Measurements from ENCODE around the gene MBD6.

MBD6 gene, protein sequence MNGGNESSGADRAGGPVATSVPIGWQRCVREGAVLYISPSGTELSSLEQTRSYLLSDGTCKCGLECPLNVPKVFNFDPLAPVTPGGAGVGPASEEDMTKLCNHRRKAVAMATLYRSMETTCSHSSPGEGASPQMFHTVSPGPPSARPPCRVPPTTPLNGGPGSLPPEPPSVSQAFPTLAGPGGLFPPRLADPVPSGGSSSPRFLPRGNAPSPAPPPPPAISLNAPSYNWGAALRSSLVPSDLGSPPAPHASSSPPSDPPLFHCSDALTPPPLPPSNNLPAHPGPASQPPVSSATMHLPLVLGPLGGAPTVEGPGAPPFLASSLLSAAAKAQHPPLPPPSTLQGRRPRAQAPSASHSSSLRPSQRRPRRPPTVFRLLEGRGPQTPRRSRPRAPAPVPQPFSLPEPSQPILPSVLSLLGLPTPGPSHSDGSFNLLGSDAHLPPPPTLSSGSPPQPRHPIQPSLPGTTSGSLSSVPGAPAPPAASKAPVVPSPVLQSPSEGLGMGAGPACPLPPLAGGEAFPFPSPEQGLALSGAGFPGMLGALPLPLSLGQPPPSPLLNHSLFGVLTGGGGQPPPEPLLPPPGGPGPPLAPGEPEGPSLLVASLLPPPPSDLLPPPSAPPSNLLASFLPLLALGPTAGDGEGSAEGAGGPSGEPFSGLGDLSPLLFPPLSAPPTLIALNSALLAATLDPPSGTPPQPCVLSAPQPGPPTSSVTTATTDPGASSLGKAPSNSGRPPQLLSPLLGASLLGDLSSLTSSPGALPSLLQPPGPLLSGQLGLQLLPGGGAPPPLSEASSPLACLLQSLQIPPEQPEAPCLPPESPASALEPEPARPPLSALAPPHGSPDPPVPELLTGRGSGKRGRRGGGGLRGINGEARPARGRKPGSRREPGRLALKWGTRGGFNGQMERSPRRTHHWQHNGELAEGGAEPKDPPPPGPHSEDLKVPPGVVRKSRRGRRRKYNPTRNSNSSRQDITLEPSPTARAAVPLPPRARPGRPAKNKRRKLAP

DNA sequence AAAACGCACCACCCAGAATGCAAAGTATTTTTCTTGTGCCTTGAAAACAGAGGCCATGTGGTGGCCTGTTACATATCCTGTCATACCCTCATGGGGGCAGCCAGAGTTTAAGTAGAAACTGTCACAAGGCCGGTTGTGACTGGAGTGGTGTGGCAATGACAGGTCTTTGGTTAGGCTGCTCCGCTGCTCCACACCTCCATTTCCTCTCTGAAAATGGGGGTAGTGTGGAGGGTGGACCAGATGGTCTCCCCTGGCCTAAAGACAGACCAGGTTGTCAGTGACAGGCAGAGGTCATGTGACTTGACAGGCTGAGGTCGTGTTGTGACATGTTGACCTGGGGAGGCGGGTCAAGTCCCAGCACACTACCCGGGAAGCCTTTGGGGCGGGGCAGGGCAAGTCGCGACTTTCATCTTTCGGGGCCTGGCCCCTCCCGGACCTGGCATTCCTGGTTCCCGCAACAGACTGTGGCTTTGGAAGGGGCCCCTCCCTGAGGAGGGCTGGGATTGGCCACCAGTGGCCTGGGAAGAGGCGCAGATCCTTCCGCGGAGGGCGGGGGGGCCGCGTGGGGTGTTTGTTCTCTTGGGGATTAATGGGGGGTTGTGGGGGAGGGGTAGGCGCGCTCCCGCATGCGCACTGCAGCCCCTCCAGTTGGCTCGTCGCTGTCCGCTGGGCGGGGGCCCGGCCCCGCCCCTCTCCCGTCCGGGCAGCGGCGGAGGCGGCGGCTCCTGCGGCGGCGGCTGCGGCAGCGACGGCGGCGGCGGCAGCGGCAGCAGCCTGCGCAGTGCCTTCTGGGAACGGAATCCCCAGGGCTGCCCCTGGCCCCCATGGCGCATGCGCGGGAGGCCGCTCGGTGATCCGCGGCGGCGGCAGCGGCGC lies at the start of gene MBD6:
Gene MBD6 (plus strand): TSS at position 814 of the 876 bp plus-strand sequence. CDS start 1,480 bp downstream, outside the sequence.
- DNase-seq, result no peak

- no peak for DNase-seq
Observed at GRCh38 chr12:57473392-57473791, 49.2 kb upstream of the MBD6 start.

DNA sequence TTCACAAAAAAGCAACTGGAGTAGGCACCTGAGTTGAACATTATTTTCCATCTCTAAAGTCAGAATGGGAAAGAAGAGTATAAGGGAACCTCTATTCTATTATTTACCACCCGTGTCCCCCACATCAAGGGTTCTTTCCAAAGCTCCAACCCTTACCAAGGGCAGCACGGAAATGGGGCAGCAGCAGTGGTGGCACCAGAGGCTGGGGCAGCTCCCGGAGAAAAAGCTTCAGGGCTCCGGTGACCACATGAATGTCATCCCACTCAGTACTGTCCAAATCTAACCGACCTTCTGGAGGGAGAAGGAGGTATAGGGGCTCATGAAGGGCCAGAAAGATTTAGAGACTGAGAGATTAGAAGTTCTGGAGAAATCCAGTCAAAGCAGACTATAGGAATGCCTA lies 48.7 kb upstream of the MBD6 start:
- no peak for DNase-seq

- DNase-seq, result no peak
Observed at GRCh38 chr12:57474430-57474829, 48.2 kb upstream of the MBD6 start.

GRCh38 chr12:57474862-57475261 lies 47.8 kb upstream of the MBD6 start:
- no peak for DNase-seq

DNA sequence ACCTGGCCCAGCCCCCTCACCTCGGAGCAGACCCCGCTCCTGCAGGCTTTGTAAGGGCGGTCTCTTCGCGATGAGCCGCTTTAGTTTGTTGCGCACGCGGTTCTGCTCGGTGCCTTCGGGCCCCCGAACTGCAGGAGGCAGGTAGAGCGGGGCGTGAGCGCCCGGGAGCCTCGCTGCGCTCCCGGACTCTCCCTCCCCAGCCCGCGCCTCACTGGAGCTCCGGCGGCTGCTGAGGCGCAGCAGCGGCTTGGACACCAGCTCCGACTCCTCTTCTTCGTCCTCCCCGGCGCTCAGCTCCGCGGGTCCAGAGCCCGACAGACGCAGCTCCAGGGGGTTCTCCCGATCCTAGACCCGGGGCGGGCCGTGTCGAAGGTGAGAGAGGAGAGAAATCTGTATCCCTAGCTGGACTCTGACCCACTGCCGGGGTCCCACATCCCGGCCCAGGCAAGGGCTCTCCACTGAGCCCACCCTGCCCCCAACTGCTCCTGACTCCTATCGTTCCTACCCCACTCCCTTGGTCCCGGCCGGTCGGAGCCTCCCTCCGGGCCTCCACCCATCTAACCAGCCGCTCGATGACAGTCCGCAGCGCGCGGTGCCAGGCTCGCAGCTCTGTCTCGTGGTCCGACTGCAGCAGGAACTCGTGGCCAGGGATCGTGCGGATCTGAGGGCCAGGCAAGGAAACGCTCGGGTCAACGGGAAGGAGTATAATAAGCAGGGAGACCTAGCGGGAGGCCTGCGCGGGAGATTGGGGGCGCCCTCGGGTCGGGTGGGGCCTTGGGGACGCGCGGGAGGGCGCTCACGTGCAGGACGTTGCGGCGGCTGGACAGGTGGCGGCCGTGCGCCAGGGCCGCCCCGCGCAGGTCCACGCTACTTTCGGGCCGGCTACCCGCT lies 47.1 kb upstream of the MBD6 start:
- no peak for DNase-seq

DNA sequence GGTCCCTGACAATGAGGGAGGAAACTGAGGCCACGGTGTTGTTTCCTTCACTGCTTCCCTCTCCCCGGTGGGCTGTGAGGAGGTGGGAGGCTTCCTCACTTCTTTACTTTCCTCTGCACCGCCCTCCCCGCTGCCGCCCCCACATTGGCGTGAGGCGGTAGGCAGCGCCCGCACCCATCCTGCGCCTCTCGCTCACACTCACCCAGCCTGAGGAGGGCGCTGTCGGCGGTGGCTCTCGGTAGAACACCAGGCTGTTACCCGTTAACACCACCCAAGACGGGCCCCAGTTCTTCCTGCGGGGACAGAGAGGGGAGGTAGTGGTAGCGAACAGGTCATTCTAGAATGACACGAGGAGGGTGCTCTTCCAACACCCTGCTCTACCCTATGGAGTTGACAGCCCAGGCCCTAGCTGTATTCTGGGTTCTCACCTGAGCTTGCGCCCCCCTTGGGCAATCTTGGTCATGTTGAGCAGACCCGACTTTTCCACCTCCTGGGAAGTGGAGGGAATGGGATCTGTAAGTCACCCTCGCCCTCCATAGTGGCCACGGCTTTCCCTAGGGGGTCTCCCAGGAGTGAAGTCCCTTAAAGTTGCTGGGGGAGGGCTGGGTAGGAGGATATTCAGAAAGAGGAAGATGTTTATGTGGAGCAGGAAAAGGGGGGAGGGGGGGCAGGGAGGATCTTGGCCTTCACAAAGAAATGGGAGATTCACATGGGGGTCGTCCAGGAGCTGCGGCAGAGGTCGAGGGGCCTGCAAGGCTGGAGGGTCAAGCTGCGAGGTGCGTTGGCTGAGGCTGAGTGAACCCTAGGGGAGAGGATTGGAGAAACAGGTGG lies 46.2 kb upstream of the MBD6 start:
- no peak for DNase-seq

DNA sequence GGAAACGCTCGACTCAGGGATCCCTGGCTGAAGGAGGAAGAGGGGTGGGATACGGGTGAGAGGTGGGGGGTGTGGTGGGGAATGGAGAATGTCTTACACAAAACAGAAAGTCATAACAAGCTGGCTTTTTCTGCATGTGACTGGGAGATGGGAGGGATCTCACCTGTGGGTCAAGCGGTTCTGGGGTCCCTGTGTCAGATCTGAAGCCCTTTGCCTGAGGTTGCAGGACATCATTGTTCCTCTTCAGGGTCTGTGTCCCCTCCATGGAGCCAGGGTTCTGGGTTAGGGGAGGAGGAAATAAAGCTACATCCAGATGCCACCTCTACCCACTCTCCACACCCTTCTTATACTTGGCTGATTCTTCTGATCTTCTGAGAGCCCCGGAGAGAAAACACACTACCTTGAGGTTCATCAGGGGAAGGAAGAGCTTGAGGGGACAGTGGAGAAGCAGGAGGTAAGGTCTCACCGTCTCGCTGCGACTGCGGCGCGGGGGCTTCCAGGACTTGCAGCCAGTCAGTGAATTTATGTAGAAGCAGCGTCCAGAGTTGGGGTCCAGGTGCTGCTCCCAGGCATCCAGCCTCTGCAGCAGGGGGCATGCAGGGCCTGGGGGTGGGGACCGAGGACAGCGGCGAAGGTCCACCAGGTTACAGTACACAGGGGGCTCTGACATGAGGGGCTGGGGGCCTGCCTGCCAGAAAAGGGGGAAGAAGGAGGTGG lies 45.5 kb upstream of the MBD6 start:
- DNase-seq, result no peak

DNA sequence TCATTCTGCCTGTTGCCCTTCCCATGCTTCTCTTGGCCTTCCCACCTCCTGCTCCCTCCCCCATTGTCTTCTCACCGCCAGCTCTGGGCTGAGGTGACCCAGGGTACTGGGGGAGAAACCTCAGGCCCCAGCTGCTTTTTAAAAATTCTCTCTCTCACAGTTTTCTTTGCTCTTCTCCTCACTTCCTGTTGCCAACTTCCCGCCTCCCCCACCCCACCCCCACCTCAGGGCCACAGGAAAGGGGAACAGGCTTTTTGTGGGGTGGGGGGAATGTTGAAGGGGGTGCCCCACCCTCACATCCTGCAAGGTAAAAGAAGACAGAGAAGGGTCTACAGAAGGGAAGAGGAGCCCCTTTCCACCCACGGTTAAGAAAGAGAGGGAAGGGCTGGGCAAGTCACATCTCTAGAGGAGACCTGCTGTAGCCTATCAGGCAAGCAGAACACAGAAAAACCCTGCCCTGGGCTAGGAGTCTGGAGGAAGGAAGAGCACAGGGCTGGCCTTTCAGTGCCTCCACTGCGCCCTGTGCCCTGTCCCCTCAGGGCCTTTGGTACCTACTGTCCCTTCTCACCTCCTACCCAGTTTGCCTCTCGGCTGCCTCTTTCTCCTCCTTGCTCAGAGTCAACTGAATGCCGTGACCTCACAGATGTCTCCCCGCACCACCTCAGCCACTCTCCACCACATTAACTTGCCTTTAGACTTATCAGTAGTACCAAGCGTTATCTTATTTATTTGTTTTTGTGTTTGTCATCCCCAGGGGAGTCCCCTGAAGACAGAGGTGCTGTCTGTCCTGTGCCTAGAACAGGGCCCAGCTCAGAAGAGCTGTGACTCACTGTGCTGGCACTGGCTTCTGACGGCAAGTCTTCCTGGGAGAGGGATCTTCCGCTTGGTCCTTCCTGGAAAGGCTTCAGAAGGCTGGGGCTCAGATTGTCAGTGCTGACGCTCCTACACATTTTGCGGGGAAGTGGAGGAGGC lies 44.6 kb upstream of the MBD6 start:
- no peak for DNase-seq

GRCh38 chr12:57479043-57479375 lies 43.6 kb upstream of the MBD6 start:
- no peak for DNase-seq

GRCh38 chr12:57479376-57480115 lies 43.1 kb upstream of the MBD6 start, which contains the start of gene ARHGAP9:
Gene ARHGAP9, minus strand, starts transcription at chr12:57479866. Its CDS starts 460 bp downstream, at chr12:57479406.
- DNase-seq, result no peak

DNA sequence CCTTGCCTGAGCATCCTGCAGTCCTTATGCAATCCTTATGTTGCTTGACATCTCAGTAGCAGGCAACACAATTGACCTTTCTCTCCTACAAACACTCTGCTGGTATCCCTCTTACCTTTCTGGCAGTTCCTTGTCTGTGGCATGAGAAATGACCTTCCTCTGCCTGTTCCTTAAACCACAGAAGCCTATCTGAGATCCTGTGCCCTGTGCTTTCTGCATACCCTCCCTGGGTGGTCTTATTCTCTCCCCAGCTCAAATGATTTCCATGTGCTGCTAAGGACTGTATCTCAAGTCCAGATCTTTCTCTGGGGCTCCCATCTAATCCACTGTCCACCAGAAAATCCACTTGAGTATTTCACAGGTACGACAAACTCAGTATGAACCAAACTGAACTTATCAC lies 41.0 kb upstream of the MBD6 start:
- DNase-seq, result no peak

DNA sequence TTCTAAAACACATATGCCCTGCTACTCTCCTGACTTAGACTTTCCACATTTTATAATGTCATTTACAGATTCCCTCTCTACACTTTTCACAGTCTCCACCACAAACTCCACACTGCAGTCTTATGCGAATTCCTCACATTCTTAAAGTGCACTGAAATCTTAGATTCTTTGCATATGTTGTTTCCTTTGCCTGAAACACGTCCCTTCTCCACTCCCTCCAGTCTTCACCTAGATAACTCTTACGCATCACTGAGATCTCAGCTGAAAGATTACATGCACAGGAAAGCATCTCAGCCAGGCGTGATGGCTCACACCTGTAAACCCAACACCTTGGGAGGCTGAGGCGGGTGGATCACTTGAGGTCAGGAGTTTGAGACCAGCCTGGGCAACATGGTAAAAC lies 39.2 kb upstream of the MBD6 start:
- no peak for DNase-seq

DNA sequence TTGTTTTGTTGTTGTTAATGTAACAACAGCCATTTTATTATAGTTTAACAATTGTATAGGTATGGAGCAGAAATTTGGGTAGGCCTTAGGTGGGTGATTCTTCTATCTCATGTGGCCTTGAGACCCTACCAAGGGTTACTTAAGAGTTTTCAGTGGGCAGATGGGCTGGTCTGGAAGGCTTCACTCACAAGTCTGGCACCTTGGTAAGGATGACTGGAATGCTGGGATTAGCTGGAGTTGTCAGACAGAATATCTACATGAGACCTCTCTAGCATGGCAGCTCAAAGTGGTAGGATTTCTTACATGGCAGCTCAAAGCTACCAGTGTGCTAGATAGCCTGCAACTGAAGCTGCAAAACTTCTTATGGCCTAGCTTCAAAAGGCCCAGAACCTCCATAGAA lies 36.9 kb upstream of the MBD6 start:
- no peak for DNase-seq

DNA sequence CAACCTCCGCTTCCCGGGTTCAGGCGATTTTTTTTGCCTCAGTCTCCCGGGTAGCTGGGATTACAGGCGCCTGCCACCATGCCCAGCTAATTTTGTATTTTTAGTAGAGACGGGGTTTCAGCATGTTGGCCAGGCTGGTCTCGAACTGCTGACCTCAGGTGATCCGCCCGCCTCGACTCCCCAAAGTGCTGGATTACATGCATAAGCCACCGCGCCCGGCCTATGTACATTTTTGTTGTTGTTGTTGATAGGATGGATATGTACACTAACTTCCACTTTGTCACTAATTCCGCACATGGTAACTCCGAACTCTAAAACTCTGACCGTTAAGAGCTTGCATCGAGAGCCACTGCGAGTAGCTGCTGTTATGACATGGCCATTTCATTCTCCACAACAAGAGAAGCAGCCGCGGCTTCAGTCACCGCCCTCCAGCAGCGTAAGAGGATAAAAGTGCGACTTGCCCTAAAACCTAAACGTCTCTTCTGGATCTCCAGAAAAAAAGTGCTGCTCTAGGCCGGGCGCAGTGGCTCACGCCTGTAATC lies 35.5 kb upstream of the MBD6 start:
- no peak for DNase-seq

- peak; percentile 80 for DNase-seq
Observed at GRCh38 chr12:57487597-57488401, 34.8 kb upstream of the MBD6 start, which contains the start of gene MARS1. Gene MARS1, plus strand, starts transcription at chr12:57488068. Its CDS starts 23 bp downstream, at chr12:57488091.

All from NCI-H1436 treated with DMSO at 0.1 percent for 48 hours (cell line).